Spinal cord (tissue), 10 donors: ENCODE results near the gene SLC7A7. TPM values are rescaled to one million over a fixed set of nuclear protein-coding genes. Genes with fewer than 3 reads are reported as not detected.

ENCODE experiments used
- DNase-seq, 6 donors: peaks; one replicate each; pipeline versions ENCODE4 v3.0.0 to v3.0.0-alpha.2; 2013 to 2015; ENCODE audit warnings: low spot score in 6 of 6, low read depth in 4 of 6
- H3K27ac ChIP-seq: one replicate; pipeline ENCODE4 v1.5.1; 2013; ENCODE audit warnings: low read depth, low read length, control low read depth
- H3K27me3 ChIP-seq: one replicate; pipeline ENCODE4 v1.6.1; 2013; ENCODE audit warnings: low read length; ENCODE audit not compliant: control insufficient read depth, insufficient read depth
- H3K36me3 ChIP-seq: one replicate; pipeline ENCODE4 v1.6.1; 2013; ENCODE audit warnings: low read length; ENCODE audit not compliant: control insufficient read depth, insufficient read depth
- H3K4me1 ChIP-seq: one replicate; pipeline ENCODE4 v1.6.1; 2013; ENCODE audit warnings: low read length; ENCODE audit not compliant: control insufficient read depth, insufficient read depth
- H3K4me3 ChIP-seq: one replicate; pipeline ENCODE4 v1.5.1; 2013; ENCODE audit warnings: low read depth, low read length, control low read depth
- H3K9me3 ChIP-seq: one replicate; pipeline ENCODE4 v1.6.1; 2013; ENCODE audit warnings: low read length; ENCODE audit not compliant: control insufficient read depth, insufficient read depth
- WGBS: methylation state at CpG from one replicate; pipeline ENCODE4 v1.1.5; 2013; ENCODE audit warnings: missing lambda C conversion rate; ENCODE audit not compliant: insufficient coverage; 5-methylcytosine and 5-hydroxymethylcytosine counted together
- polyA plus RNA-seq, 2 donors: library from polyadenylated mRNA; unstranded; fragments of 120-200 nt; gene quantifications; one replicate each; pipeline ENCODE4 v1.2.1, GENCODE V29; 2013; ENCODE audit not compliant: insufficient read length in 2 of 2
- small RNA-seq: library from RNA; depleted of rRNA; stranded (forward); fragments of <200 nt; gene quantifications from one replicate; pipeline ENCODE3, GENCODE V24; 2014; ENCODE audit warnings: low replicate concordance
- total RNA-seq, 2 donors: library from RNA; depleted of rRNA in 1 of 2; stranded (reverse); fragments of 120-200 nt in 1 of 2; fragments of >200 nt in 1 of 2; gene quantifications; one replicate each; pipeline versions ENCODE4 v1.2.3 to v1.2.4, GENCODE V29; 2013 to 2014
- donor health status: healthy.

The SLC7A7 gene
- total and polyA plus RNA-seq, 4 donors: 8.5 to 11.5 (median 10.1) TPM

DNA sequence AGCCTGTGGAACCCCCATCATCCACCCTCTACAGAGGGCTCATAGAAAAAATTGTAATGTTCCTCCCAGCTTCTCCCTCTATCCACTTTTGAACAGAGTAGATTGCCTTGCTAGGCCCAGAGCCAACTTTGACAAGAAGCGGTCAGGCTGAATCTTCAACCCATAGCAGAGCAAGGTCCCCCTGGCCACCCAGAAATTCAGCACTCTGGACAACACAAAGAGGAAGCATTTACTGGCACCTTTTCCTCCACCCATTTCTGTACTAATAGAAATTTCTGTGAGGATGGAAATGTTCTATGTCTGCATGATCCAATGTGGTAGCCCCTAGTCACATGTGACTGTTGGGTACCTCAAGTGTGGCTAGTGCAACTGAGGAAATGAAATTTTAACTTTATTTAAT is 91.4 kb downstream of the SLC7A7 start:
- no peak for DNase-seq
- Histone ChIP-seq H3K9me3 (no peaks in the 10 kb centered on the region), H3K4me3 (no peak overlapping the region), H3K36me3 (no peaks in the 10 kb centered on the region), H3K27ac (no peak overlapping the region), H3K27me3 (no peaks in the 10 kb centered on the region), H3K4me1 (no peaks in the 10 kb centered on the region)
- whole genome bisulfite sequencing: 100% methylated on average over 1 of the region's 1 CpG

Small RNAs within 50 kb of the gene (small RNA-seq; reads per million reads assigned to genes)
- gene RF00019 (not detected), gene RF00588 (not detected)

Other genes with a start within 250 kb of the SLC7A7 start
- gene DAD1, start 226.2 kb downstream of the SLC7A7 start, total RNA-seq: 100 to 1,000 TPM; 198 to 299 TPM
- gene DAD1, start 226.2 kb downstream of the SLC7A7 start, polyA plus RNA-seq: 100 to 1,000 TPM; 189 to 201 TPM
- 10 to 100 TPM; 18.7 to 22.2 TPM for gene ABHD4, start 217.1 kb downstream of the SLC7A7 start, total RNA-seq
- 10 to 100 TPM; 73.6 to 75.1 TPM for gene ABHD4, start 217.1 kb downstream of the SLC7A7 start, polyA plus RNA-seq
- gene OR6J1, start 171.1 kb downstream of the SLC7A7 start, total RNA-seq: under 1 TPM in 1 of 2 donors, not detected in 1; 0.06 TPM
- under 1 TPM; 0.43 to 0.47 TPM for gene OR6J1, start 171.1 kb downstream of the SLC7A7 start, polyA plus RNA-seq
- gene OXA1L, start 48.7 kb downstream of the SLC7A7 start, total RNA-seq: 10 to 100 TPM; 45.9 to 98.7 TPM
- gene OXA1L, start 48.7 kb downstream of the SLC7A7 start, polyA plus RNA-seq: 10 to 100 TPM; 90.0 to 96.7 TPM
- gene MRPL52, start 14.5 kb upstream of the SLC7A7 start, total RNA-seq: 10 to 100 TPM; 21.1 to 66.6 TPM
- 100 to 1,000 TPM in 1 of 2 donors, 10 to 100 TPM in 1; 97.6 to 104 TPM for gene MRPL52, start 14.5 kb upstream of the SLC7A7 start, polyA plus RNA-seq
- gene MMP14, start 21.1 kb upstream of the SLC7A7 start, total RNA-seq: 100 to 1,000 TPM in 1 of 2 donors, 10 to 100 TPM in 1; 67.0 to 262 TPM
- gene MMP14, start 21.1 kb upstream of the SLC7A7 start, polyA plus RNA-seq: 10 to 100 TPM; 60.5 to 89.0 TPM
- 10 to 100 TPM; 20.3 to 37.7 TPM for gene LRP10, start 56.3 kb upstream of the SLC7A7 start, total RNA-seq
- 10 to 100 TPM; 54.6 to 57.1 TPM for gene LRP10, start 56.3 kb upstream of the SLC7A7 start, polyA plus RNA-seq
- gene REM2, start 67.8 kb upstream of the SLC7A7 start, total RNA-seq: 1 to 10 TPM; 1.3 to 2.1 TPM
- gene REM2, start 67.8 kb upstream of the SLC7A7 start, polyA plus RNA-seq: 1 to 10 TPM; 8.2 to 8.9 TPM
- 100 to 1,000 TPM; 127 to 145 TPM for gene RBM23, start 103.7 kb upstream of the SLC7A7 start, total RNA-seq
- gene RBM23, start 103.7 kb upstream of the SLC7A7 start, polyA plus RNA-seq: 100 to 1,000 TPM; 111 to 126 TPM
- 10 to 100 TPM; 51.3 to 60.3 TPM for gene PRMT5, start 113.9 kb upstream of the SLC7A7 start, total RNA-seq
- gene PRMT5, start 113.9 kb upstream of the SLC7A7 start, polyA plus RNA-seq: 10 to 100 TPM; 83.5 to 88.8 TPM
- gene HAUS4, start 141.7 kb upstream of the SLC7A7 start, total RNA-seq: 10 to 100 TPM; 37.2 to 41.5 TPM
- 10 to 100 TPM; 31.7 to 40.7 TPM for gene HAUS4, start 141.7 kb upstream of the SLC7A7 start, polyA plus RNA-seq
- 10 to 100 TPM; 11.1 to 27.7 TPM for gene AJUBA, start 167.1 kb upstream of the SLC7A7 start, total RNA-seq
- gene AJUBA, start 167.1 kb upstream of the SLC7A7 start, polyA plus RNA-seq: 10 to 100 TPM in 1 of 2 donors, 1 to 10 TPM in 1; 7.6 to 13.3 TPM
- gene C14orf93, start 194.7 kb upstream of the SLC7A7 start, total RNA-seq: 10 to 100 TPM in 1 of 2 donors, 1 to 10 TPM in 1; 3.8 to 11.7 TPM
- 10 to 100 TPM in 1 of 2 donors, 1 to 10 TPM in 1; 7.9 to 13.4 TPM for gene C14orf93, start 194.7 kb upstream of the SLC7A7 start, polyA plus RNA-seq
- gene PSMB5, start 219.5 kb upstream of the SLC7A7 start, total RNA-seq: 100 to 1,000 TPM; 132 to 149 TPM
- 100 to 1,000 TPM; 209 to 211 TPM for gene PSMB5, start 219.5 kb upstream of the SLC7A7 start, polyA plus RNA-seq
- gene PSMB11, start 226.8 kb upstream of the SLC7A7 start, total RNA-seq: not detected
- gene PSMB11, start 226.8 kb upstream of the SLC7A7 start, polyA plus RNA-seq: not detected
- 10 to 100 TPM in 1 of 2 donors, 1 to 10 TPM in 1; 9.6 to 17.1 TPM for gene CDH24, start 242.1 kb upstream of the SLC7A7 start, total RNA-seq
- 10 to 100 TPM; 37.9 to 46.0 TPM for gene CDH24, start 242.1 kb upstream of the SLC7A7 start, polyA plus RNA-seq